ENCODE measurements around the gene PCBD2. TPM values are rescaled to one million over a fixed set of nuclear protein-coding genes. Genes with fewer than 3 reads are reported as not detected.

PCBD2 gene
- total and polyA plus RNA-seq, 2 donors (not counting 1 experiment from before 2014, with no cell fraction given): 6.1 to 15.7 TPM

- no peak for ATAC-seq (ENCODE audit: low read depth)
- no peak overlapping the region for H3K4me3 Mint-ChIP-seq
- no peaks in the 10 kb centered on the region for H3K36me3 ChIP-seq (replicated peaks in 1 of 2; ENCODE audit: control extremely low read depth in 1 of 2, control insufficient read depth in 1 of 2, extremely low read depth in 1 of 2, insufficient read depth in 2 of 2, low read length in 1 of 2)
- H3K27ac Mint-ChIP-seq: no peak overlapping the region
- H3K4me2 ChIP-seq (replicated peaks; ENCODE audit: low read depth, low read length, poor library complexity, severe bottlenecking): no peak overlapping the region
- no peak overlapping the region for H3K27ac ChIP-seq (ENCODE audit: low read length in 2 of 2)
- H3K9ac ChIP-seq (ENCODE audit: low read length): no peak overlapping the region
- TF ChIP-seq, protein P1, sequence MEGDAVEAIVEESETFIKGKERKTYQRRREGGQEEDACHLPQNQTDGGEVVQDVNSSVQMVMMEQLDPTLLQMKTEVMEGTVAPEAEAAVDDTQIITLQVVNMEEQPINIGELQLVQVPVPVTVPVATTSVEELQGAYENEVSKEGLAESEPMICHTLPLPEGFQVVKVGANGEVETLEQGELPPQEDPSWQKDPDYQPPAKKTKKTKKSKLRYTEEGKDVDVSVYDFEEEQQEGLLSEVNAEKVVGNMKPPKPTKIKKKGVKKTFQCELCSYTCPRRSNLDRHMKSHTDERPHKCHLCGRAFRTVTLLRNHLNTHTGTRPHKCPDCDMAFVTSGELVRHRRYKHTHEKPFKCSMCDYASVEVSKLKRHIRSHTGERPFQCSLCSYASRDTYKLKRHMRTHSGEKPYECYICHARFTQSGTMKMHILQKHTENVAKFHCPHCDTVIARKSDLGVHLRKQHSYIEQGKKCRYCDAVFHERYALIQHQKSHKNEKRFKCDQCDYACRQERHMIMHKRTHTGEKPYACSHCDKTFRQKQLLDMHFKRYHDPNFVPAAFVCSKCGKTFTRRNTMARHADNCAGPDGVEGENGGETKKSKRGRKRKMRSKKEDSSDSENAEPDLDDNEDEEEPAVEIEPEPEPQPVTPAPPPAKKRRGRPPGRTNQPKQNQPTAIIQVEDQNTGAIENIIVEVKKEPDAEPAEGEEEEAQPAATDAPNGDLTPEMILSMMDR (IDR thresholded peaks at IDR 0.05): no peak
- TF ChIP-seq EZH2 (IDR thresholded peaks at IDR 0.05; ENCODE audit: borderline replicate concordance, insufficient read depth, low read depth, low read length, poor library complexity, severe bottlenecking): no peak
- H3K4me3 ChIP-seq (ENCODE audit: control extremely low read depth in 1 of 5, extremely low read depth in 1 of 5, insufficient read depth in 1 of 5, low read depth in 2 of 5, low read length in 4 of 5): no peak overlapping the region
- H3K79me2 ChIP-seq (ENCODE audit: control insufficient read depth, insufficient read depth, low read length): no peaks in the 10 kb centered on the region
- DNase-seq: no peak
- H3K9me3 ChIP-seq (ENCODE audit: control extremely low read depth in 1 of 3, control insufficient read depth in 2 of 3, insufficient read depth in 1 of 3, low read length in 2 of 3): no peaks in the 10 kb centered on the region
- no peak overlapping the region for H2AFZ ChIP-seq (ENCODE audit: insufficient read depth, low read depth, low read length, poor library complexity, severe bottlenecking)
- intact Hi-C loops (cut with micrococcal nuclease): no loop called here
- H3K4me1 Mint-ChIP-seq: no peaks in the 10 kb centered on the region
- no peaks in the 10 kb centered on the region for H3K27me3 Mint-ChIP-seq
- H3K9me3 Mint-ChIP-seq (ENCODE audit: insufficient read depth): no peaks in the 10 kb centered on the region
- POLR2A ChIA-PET: no interaction called here
- H3K27me3 ChIP-seq (replicated peaks in 1 of 4; ENCODE audit: control extremely low read depth in 1 of 4, control insufficient read depth in 3 of 4, insufficient read depth in 4 of 4, low read length in 3 of 4): no peaks in the 10 kb centered on the region
- WGBS (ENCODE audit: insufficient coverage): 80% methylated on average over 1 of the region's 2 CpGs
- CTCF ChIA-PET: no interaction called here
- H4K20me1 ChIP-seq (ENCODE audit: control insufficient read depth, insufficient read depth, low read length, poor library complexity, severe bottlenecking): no peaks in the 10 kb centered on the region
- no peaks in the 10 kb centered on the region for H3K4me1 ChIP-seq (ENCODE audit: control insufficient read depth in 2 of 2, insufficient read depth in 2 of 2, low read length in 2 of 2)
These were observed 40.1 kb downstream of the PCBD2 start for GRCh38 chr5:134945041-134945440.

DNA sequence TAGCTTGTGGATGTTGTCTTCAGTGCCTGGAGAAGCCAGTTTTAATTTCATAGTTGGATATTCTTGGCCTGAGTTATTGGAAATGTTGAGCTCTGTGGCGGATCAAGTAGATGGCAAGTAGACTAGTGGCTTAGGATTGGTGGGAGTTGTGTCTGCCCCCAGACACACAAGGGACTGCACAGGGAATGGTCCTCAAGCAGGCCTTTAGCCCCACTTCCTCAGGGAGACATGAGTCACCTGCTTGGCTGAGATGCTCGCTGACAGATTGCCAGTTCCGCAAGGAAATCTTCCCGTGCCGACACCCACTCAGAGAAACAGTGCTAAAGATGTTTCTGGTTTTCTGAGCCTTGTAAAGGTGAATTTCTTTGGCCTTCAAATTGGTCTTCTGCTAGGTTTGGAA is 44.0 kb downstream of the PCBD2 start:
- H3K9me3 ChIP-seq (ENCODE audit: control extremely low read depth in 1 of 3, control insufficient read depth in 2 of 3, insufficient read depth in 1 of 3, low read length in 2 of 3): peaks cover 0 to 7% (median 2%) of the 10 kb centered on the region in 3 donors
- Mint-ChIP-seq H3K27me3 (no peaks in the 10 kb centered on the region), H3K4me3 (no peak overlapping the region), H3K27ac (no peak overlapping the region), H3K4me1 (no peaks in the 10 kb centered on the region), H3K9me3 (ENCODE audit: insufficient read depth) (peaks cover 2% of the 10 kb centered on the region)
- no peaks in the 10 kb centered on the region for H3K27me3 ChIP-seq (replicated peaks in 1 of 4; ENCODE audit: control extremely low read depth in 1 of 4, control insufficient read depth in 3 of 4, insufficient read depth in 4 of 4, low read length in 3 of 4)
- no peaks in the 10 kb centered on the region for H4K20me1 ChIP-seq (ENCODE audit: control insufficient read depth, insufficient read depth, low read length, poor library complexity, severe bottlenecking)
- no peak overlapping the region for H2AFZ ChIP-seq (ENCODE audit: insufficient read depth, low read depth, low read length, poor library complexity, severe bottlenecking)
- POLR2A ChIA-PET: no interaction called here
- ATAC-seq (ENCODE audit: low read depth) (no peak), DNase-seq (no peak)
- H3K4me1 ChIP-seq (ENCODE audit: control insufficient read depth in 2 of 2, insufficient read depth in 2 of 2, low read length in 2 of 2): no peaks in the 10 kb centered on the region
- WGBS (ENCODE audit: insufficient coverage): 100% methylated on average over 3 of the region's 5 CpGs
- TF ChIP-seq, protein P1 (IDR thresholded peaks at IDR 0.05): no peak
- no peak for TF ChIP-seq EZH2 (IDR thresholded peaks at IDR 0.05; ENCODE audit: borderline replicate concordance, insufficient read depth, low read depth, low read length, poor library complexity, severe bottlenecking)
- CTCF ChIA-PET: interaction anchor here (1.7 kb wide), 1 partner anchor 32 kb away, joined by 3 read pairs; no protein-coding TSS in a partner anchor
- H3K4me3 ChIP-seq (ENCODE audit: control extremely low read depth in 1 of 5, extremely low read depth in 1 of 5, insufficient read depth in 1 of 5, low read depth in 2 of 5, low read length in 4 of 5): no peak overlapping the region
- intact Hi-C loops (cut with micrococcal nuclease): no loop called here
- H3K4me2 ChIP-seq (replicated peaks; ENCODE audit: low read depth, low read length, poor library complexity, severe bottlenecking): no peak overlapping the region
- no peaks in the 10 kb centered on the region for H3K36me3 ChIP-seq (replicated peaks in 1 of 2; ENCODE audit: control extremely low read depth in 1 of 2, control insufficient read depth in 1 of 2, extremely low read depth in 1 of 2, insufficient read depth in 2 of 2, low read length in 1 of 2)
- no peak overlapping the region for H3K27ac ChIP-seq (ENCODE audit: low read length in 2 of 2)
- no peak overlapping the region for H3K9ac ChIP-seq (ENCODE audit: low read length)
- no peaks in the 10 kb centered on the region for H3K79me2 ChIP-seq (ENCODE audit: control insufficient read depth, insufficient read depth, low read length)

Measured in B cell (primary cell).